GM12878 (cell line): ENCODE measurements around the gene SORBS2. TPM values are rescaled to one million over a fixed set of nuclear protein-coding genes. Genes with fewer than 3 reads are reported as not detected.

Experiments used
- ATAC-seq: fragments of 200-7000 bp; cut with Tn5 transposase; 3 replicates; pipeline ENCODE4 v1.9.1; 2020; ENCODE audit warnings: mild to moderate bottlenecking, moderate library complexity
- BruUV-seq: library from RNA; stranded (reverse); fragments of 400-500 nt; replicated peaks from 2 replicates; lab custom pipeline; 2021; lab: Mats Ljungman, UMichigan
- CTCF ChIA-PET: fragments of 300-600 bp; sonication (Branson Sonifier 250); formaldehyde crosslinking; extraction: SDS; loops from one replicate; lab custom pipeline; 2021; ENCODE audit warnings: inconsistent platforms; lab: Yijun Ruan, JAX
- POLR2A ChIA-PET: fragments of 350-600 bp; formaldehyde crosslinking; extraction: SDS; loops from one replicate; lab custom pipeline; 2021; ENCODE audit warnings: inconsistent platforms; lab: Charles Lee
- RAD21 ChIA-PET: fragments of 300-600 bp; sonication (Branson Sonifier 250); formaldehyde crosslinking; loops from one replicate; lab custom pipeline; 2023; ENCODE audit warnings: antibody characterized with exemption; ENCODE audit not compliant: unreplicated experiment; lab: Charles Lee
- SMC1A ChIA-PET: fragments of 300-600 bp; sonication (Branson Sonifier 250); formaldehyde crosslinking; loops from one replicate; lab custom pipeline; 2023; ENCODE audit not compliant: unreplicated experiment, uncharacterized antibody; lab: Charles Lee
- DNase-seq: peaks from one replicate; pipeline ENCODE4 v3.0.0-alpha.2; 2011; ENCODE audit warnings: low read depth, low spot score
- FAIRE-seq: peaks from 3 replicates; lab custom pipeline; 2011; peaks lifted over from hg19 to GRCh38; lab: Jason Lieb, UNC
- H2AFZ ChIP-seq: 2 replicates; pipeline ENCODE4 v1.6.0; 2011; ENCODE audit warnings: low read depth, low read length, control low read depth; ENCODE audit not compliant: control insufficient read depth
- H3K27ac ChIP-seq: 2 replicates; pipeline ENCODE4 v1.5.1; 2011; ENCODE audit warnings: control low read depth; ENCODE audit not compliant: control insufficient read depth, insufficient read depth
- H3K27me3 ChIP-seq, 2 experiments: replicated peaks in 1 of 2; 2 replicates each; pipeline versions ENCODE4 v1.6.0 to v1.6.1; 2011; ENCODE audit warnings: low read length in 1 of 2; ENCODE audit not compliant: control insufficient read depth in 2 of 2, insufficient read depth in 2 of 2
- H3K36me3 ChIP-seq, 2 experiments: 2 replicates each; pipeline ENCODE4 v1.5.1; 2011; ENCODE audit warnings: low read length in 1 of 2; ENCODE audit not compliant: control insufficient read depth in 2 of 2, insufficient read depth in 2 of 2
- H3K4me1 ChIP-seq: 2 replicates; pipeline ENCODE4 v1.6.1; 2011; ENCODE audit warnings: mild to moderate bottlenecking, low read length, moderate library complexity, mixed read lengths; ENCODE audit not compliant: control insufficient read depth, insufficient read depth
- H3K4me2 ChIP-seq: 2 replicates; pipeline ENCODE4 v1.6.0; 2011; ENCODE audit warnings: control low read depth; ENCODE audit not compliant: control insufficient read depth, insufficient read depth
- H3K4me3 ChIP-seq: fragments of 200-600 bp; sonication (generic); 2 replicates; pipeline ENCODE4 v1.5.1; 2016
- H3K79me2 ChIP-seq: 2 replicates; pipeline ENCODE4 v1.6.0; 2011; ENCODE audit warnings: low read length; ENCODE audit not compliant: control insufficient read depth, insufficient read depth
- H3K9ac ChIP-seq: 2 replicates; pipeline ENCODE4 v1.8.0; 2011; ENCODE audit warnings: low read length, control low read depth, mixed read lengths; ENCODE audit not compliant: control insufficient read depth, insufficient read depth
- H3K9me3 ChIP-seq: replicated peaks from 3 replicates; pipeline ENCODE4 v1.5.1; 2011; ENCODE audit warnings: mild to moderate bottlenecking, low read length; ENCODE audit not compliant: control insufficient read depth, insufficient read depth
- H4K20me1 ChIP-seq: 2 replicates; pipeline ENCODE4 v1.6.0; 2011; ENCODE audit not compliant: control insufficient read depth, insufficient read depth
- BRCA1 ChIP-seq: IDR thresholded peaks from 2 replicates; pipeline ENCODE4 v1.6.1; 2011; ENCODE audit warnings: low read depth, low read length, improper control_type of control experiment
- ESRRA ChIP-seq: IDR thresholded peaks from 2 replicates; pipeline ENCODE4 v1.6.1; 2012; ENCODE audit warnings: mild to moderate bottlenecking, low read length, improper control_type of control experiment
- ETV6 ChIP-seq, 2 experiments: fragments of 450-650 bp in 1 of 2; IDR thresholded peaks in 1 of 2; conservative IDR thresholded peaks in 1 of 2; 2 replicates each; pipeline ENCODE4 v1.6.1; 2014; ENCODE audit warnings: antibody characterized with exemption in 1 of 2, borderline replicate concordance in 1 of 2, low read depth in 1 of 2, mild to moderate bottlenecking in 1 of 2, moderate library complexity in 1 of 2
- EZH2 ChIP-seq: IDR thresholded peaks from 2 replicates; pipeline ENCODE4 v1.6.1; 2012; ENCODE audit warnings: low read depth, mild to moderate bottlenecking, control low read depth, inconsistent platforms, low read length, borderline replicate concordance; ENCODE audit not compliant: control insufficient read depth
- GATAD2B ChIP-seq: fragments of 450-650 bp; conservative IDR thresholded peaks from 2 replicates; pipeline ENCODE4 v1.6.1; 2017; ENCODE audit warnings: low read depth, mild to moderate bottlenecking, moderate library complexity
- HCFC1 ChIP-seq: fragments of 150-350 bp; IDR thresholded peaks from 2 replicates; pipeline ENCODE4 v1.6.1; 2014; ENCODE audit warnings: low read length
- LARP7 ChIP-seq: fragments of 450-650 bp; IDR thresholded peaks from 2 replicates; pipeline ENCODE4 v1.6.1; 2017; ENCODE audit warnings: mild to moderate bottlenecking
- MYC ChIP-seq: IDR thresholded peaks from 2 replicates; pipeline ENCODE4 v1.6.1; 2011; ENCODE audit warnings: mild to moderate bottlenecking, low read length, moderate library complexity, inconsistent platforms; ENCODE audit not compliant: insufficient read depth, insufficient replicate concordance, insufficient read length, severe bottlenecking
- NFIC ChIP-seq: IDR thresholded peaks from 2 replicates; pipeline ENCODE4 v1.6.1; 2012; ENCODE audit warnings: low read depth, mild to moderate bottlenecking, inconsistent platforms, low read length, moderate library complexity
- NR2C2 ChIP-seq: IDR thresholded peaks from 2 replicates; pipeline ENCODE4 v1.6.1; 2011; ENCODE audit warnings: borderline replicate concordance, low read depth; ENCODE audit not compliant: control insufficient read depth, insufficient read length
- PBX3 ChIP-seq: IDR thresholded peaks from 2 replicates; pipeline ENCODE4 v1.6.1; 2011; ENCODE audit warnings: mild to moderate bottlenecking, low read depth, low read length, moderate library complexity; ENCODE audit not compliant: insufficient replicate concordance
- SUPT20H ChIP-seq: IDR thresholded peaks from 2 replicates; pipeline ENCODE4 v1.6.1; 2011; ENCODE audit warnings: low read depth, mild to moderate bottlenecking, low read length, moderate library complexity, borderline replicate concordance; ENCODE audit not compliant: control insufficient read depth
- ZNF384 ChIP-seq: IDR thresholded peaks from 2 replicates; pipeline ENCODE4 v1.6.1; 2012; ENCODE audit warnings: low read depth, mild to moderate bottlenecking, low read length, improper control_type of control experiment, borderline replicate concordance
- ZSCAN29 ChIP-seq: fragments of 450-650 bp; IDR thresholded peaks from 2 replicates; pipeline ENCODE4 v1.6.1; 2017; ENCODE audit warnings: mild to moderate bottlenecking, moderate library complexity
- WGBS: methylation state at CpG from one replicate; pipeline ENCODE4 v1.1.6; 2016; ENCODE audit warnings: low lambda C conversion rate; ENCODE audit not compliant: insufficient replicate concordance, insufficient coverage; ENCODE audit errors: missing lambda C conversion rate; 5-methylcytosine and 5-hydroxymethylcytosine counted together
- in situ Hi-C: fragments of 300-500 bp; cut with MboI; formaldehyde crosslinking; loops from 9 replicates; pipeline ENCODE4 v1.14.3; 2018; ENCODE audit warnings: mixed read lengths
- intact Hi-C: fragments of 100-400 bp; cut with micrococcal nuclease; formaldehyde crosslinking; loops from one replicate; pipeline ENCODE4 v1.14.2; 2022; ENCODE audit not compliant: unreplicated experiment
- polyA plus RNA-seq, 11 experiments: library from polyadenylated mRNA; depleted of rRNA in 4 of 11; unstranded in 6 of 11; stranded (reverse) in 5 of 11; fragments of >200 nt; fragmentation: Nextera tagmentation in 4 of 11; fragmentation: Illumina TruSeq in 1 of 11; extraction: Ambion mirVana in 4 of 11; extraction: Trizol in 1 of 11; gene quantifications; 1 replicate in 1 of 11; 2 replicates in 10 of 11; pipeline versions ENCODE4 v1.2.1 to v1.2.3, GENCODE V29; 2011 to 2016; ENCODE audit warnings: inconsistent platforms in 2 of 11, missing spikeins in 2 of 11, low read depth in 1 of 11
- total RNA-seq, 4 experiments: library from RNA; depleted of rRNA in 3 of 4; stranded (reverse); fragments of >200 nt in 3 of 4; fragmentation: Illumina TruSeq in 1 of 4; extraction: Trizol in 1 of 4; gene quantifications; 2 replicates each; pipeline versions ENCODE4 v1.2.1 to v1.2.3, GENCODE V29; 2013 to 2021
- TF ChIP-seq, protein P1 (sequence below): fragments of 450-650 bp; IDR thresholded peaks from 2 replicates; pipeline ENCODE4 v1.6.1; 2016; ENCODE audit warnings: mild to moderate bottlenecking
- TF ChIP-seq, protein P2 (sequence below): fragments of 450-650 bp; IDR thresholded peaks from 2 replicates; pipeline ENCODE4 v1.6.1; 2017; ENCODE audit warnings: antibody characterized with exemption, mild to moderate bottlenecking, moderate library complexity

The SORBS2 gene
- total and polyA plus RNA-seq, 10 of the 15 experiments (the other 5 are each of a cell fraction or from before 2014, with no cell fraction given) = 0.06 to 3.0 (median 0.79) TPM

- Histone ChIP-seq H3K27me3 (0 out of 4 replicates have a peak, but pooled peaks cover 0 to 2% of the 10 kb centered on the region in 2 experiments), H3K4me3 (no peak overlapping the region), H3K4me1 (no peaks in the 10 kb centered on the region), H3K9me3 (no peaks in the 10 kb centered on the region), H3K4me2 (no peak overlapping the region), H3K79me2 (no peaks in the 10 kb centered on the region), H3K9ac (no peak overlapping the region), H2AFZ (no peak overlapping the region), H4K20me1 (no peaks in the 10 kb centered on the region), H3K27ac (no peak overlapping the region), H3K36me3 (no peaks in the 10 kb centered on the region)
- in situ Hi-C loops = no loop called here
- ChIA-PET CTCF (no interaction called here), POLR2A (no interaction called here), RAD21 (no interaction called here), SMC1A (interaction anchor here (0.6 to 0.9 kb wide), 2 partner anchors 9 to 75 kb away, joined by 3 read pairs; no protein-coding TSS in a partner anchor)
- FAIRE-seq = no peak
- BruUV-seq = no TSS peak
- DNase-seq = no peak
- intact Hi-C loops = no loop called here
- no peak for ATAC-seq
- 44% methylated on average over 6 of the region's 6 CpGs for WGBS
- TF ChIP-seq, protein P1, sequence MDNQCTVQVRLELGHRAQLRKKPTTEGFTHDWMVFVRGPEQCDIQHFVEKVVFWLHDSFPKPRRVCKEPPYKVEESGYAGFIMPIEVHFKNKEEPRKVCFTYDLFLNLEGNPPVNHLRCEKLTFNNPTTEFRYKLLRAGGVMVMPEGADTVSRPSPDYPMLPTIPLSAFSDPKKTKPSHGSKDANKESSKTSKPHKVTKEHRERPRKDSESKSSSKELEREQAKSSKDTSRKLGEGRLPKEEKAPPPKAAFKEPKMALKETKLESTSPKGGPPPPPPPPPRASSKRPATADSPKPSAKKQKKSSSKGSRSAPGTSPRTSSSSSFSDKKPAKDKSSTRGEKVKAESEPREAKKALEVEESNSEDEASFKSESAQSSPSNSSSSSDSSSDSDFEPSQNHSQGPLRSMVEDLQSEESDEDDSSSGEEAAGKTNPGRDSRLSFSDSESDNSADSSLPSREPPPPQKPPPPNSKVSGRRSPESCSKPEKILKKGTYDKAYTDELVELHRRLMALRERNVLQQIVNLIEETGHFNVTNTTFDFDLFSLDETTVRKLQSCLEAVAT = no peak
- no peak for TF ChIP-seq ETV6 (conservative IDR thresholded peaks at IDR 0.05 in 1 of 2, IDR thresholded peaks at IDR 0.05 in 1 of 2; ENCODE audit: borderline replicate concordance in 1 of 2, low read depth in 1 of 2)
- no peak for TF ChIP-seq ZNF384
- no peak for TF ChIP-seq NFIC
- no peak for TF ChIP-seq ESRRA
- TF ChIP-seq LARP7 = no peak
- TF ChIP-seq NR2C2 = no peak
- no peak for TF ChIP-seq ZSCAN29
- TF ChIP-seq, protein P2, sequence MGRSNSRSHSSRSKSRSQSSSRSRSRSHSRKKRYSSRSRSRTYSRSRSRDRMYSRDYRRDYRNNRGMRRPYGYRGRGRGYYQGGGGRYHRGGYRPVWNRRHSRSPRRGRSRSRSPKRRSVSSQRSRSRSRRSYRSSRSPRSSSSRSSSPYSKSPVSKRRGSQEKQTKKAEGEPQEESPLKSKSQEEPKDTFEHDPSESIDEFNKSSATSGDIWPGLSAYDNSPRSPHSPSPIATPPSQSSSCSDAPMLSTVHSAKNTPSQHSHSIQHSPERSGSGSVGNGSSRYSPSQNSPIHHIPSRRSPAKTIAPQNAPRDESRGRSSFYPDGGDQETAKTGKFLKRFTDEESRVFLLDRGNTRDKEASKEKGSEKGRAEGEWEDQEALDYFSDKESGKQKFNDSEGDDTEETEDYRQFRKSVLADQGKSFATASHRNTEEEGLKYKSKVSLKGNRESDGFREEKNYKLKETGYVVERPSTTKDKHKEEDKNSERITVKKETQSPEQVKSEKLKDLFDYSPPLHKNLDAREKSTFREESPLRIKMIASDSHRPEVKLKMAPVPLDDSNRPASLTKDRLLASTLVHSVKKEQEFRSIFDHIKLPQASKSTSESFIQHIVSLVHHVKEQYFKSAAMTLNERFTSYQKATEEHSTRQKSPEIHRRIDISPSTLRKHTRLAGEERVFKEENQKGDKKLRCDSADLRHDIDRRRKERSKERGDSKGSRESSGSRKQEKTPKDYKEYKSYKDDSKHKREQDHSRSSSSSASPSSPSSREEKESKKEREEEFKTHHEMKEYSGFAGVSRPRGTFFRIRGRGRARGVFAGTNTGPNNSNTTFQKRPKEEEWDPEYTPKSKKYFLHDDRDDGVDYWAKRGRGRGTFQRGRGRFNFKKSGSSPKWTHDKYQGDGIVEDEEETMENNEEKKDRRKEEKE = no peak
- no peak for TF ChIP-seq BRCA1
- TF ChIP-seq HCFC1 = no peak
- TF ChIP-seq PBX3 = no peak
- TF ChIP-seq EZH2 = no peak
- no peak for TF ChIP-seq GATAD2B
- TF ChIP-seq MYC = no peak
- no peak for TF ChIP-seq SUPT20H
These were observed 27.8 kb upstream of the SORBS2 start for GRCh38 chr4:185839770-185840169.
